Bone marrow (tissue), 2 donors: Measurements from ENCODE around the gene MYH16.
"Not testable (repeated sequence)": the region's sequence is repeated elsewhere in the genome, so short reads cannot be mapped to it uniquely, and the experiment has no call there.

ENCODE experiments used
- DNase-seq, 2 donors: peaks; one replicate each; lab custom pipeline; 2025; lab: John Stamatoyannopoulos, UW

Gene MYH16

GRCh38 chr7:99355098-99355497 is 82.5 kb downstream of the MYH16 start:
- no peak for DNase-seq

GRCh38 chr7:99357701-99358490 is 85.3 kb downstream of the MYH16 start:
- no peak for DNase-seq

DNA sequence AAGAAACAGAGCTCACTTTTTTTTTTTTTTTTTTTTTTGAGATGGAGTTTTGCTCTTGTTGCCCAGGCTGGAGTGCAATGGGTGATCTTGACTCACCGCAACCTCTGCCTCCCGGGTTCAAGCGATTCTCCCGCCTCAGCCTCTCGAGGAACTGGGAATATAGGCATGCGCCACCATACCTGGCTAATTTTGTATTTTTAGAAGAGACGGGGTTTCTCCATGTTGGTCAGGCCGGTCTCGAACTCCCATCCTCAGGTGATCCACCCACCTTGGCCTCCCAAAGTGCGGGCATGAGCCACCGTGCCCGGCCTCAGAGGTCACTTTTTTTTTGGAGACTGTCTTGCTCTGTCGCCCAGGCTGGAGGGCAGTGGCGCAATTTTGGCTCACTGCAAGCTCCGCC is 85.9 kb downstream of the MYH16 start:
- DNase-seq = not testable (repeated sequence)

DNA sequence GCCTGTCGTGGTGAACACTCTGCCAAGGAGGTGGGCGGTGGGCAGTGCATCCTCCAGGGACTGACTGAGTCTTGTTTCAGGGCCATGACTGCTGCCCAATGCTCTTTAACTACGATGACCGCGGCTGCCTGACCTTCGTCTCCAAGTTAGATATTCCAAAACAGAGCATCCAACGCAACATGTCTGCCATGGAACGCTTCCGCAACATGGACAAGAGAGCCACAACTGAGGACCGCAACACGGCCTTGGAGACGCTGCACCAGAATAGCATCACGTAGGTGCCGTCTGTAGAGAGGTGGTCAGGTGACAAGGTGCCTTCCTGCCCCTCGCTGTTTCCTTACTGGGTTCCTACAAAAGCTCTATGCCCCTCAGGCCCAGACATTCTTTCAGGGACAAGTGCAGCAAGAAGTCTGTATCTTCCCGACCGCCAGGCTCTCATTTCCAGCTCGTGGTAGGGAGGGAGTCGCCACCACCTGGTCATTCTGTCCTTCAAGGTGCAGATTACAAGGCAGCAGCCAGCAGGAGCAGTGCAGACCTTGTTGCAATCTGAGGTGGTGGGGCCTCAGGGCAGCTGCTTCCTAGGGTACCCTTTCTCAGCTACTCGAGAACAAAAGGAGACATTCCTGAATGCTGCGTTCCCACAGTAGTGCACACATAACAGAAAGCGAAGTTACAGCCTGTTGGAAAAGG is 87.0 kb downstream of the MYH16 start:
- DNase-seq = no peak
